ENCODE data around the gene LPAR5.

Gene LPAR5

DNA sequence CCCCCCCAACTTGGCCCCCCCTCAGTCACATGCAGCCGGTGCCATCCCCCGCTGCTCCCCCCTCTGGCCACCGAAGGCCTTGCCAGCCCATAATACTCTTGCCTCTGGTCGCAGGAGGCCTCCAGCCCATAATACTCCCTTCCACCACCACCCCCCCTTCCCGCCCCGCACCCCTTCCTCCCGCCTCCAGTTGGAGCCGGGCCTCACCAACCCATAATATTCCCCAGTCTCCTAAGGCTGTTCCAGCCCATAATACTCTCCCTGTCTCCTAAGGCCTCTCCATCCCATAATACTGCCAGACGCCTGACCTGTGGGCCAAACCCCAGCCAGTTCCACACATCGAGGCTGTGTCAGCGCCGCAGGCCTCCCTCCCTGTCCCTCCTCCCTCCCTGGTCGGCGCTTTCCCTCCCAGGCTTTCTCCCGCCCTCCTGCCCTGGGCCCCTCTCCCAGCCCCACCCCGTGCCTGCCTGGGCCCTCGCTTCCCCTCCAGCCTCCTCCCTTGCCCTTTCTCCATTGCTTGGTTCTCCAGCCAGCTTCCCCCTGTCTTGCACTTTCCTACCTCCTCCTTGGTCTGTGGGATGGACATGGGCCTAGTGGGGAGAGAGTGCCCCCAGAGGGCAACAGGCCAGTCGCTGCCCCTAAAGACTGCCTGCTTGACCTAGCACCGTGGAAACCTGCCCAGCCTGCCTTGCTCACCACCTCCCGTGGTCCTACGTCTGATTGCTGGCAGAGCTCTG lies 21.8 kb downstream of the LPAR5 start:
- peak overlapping the region; percentile 97 for H3K4me2 ChIP-seq (ENCODE audit: low read depth, low read length, poor library complexity, severe bottlenecking)
- H2AFZ ChIP-seq (ENCODE audit: low read length): 0 out of 2 replicates have a peak overlapping the region, but pooled peaks have one; percentile 35
- peaks cover 41% of the 10 kb centered on the region for H3F3A ChIP-seq (ENCODE audit: low read depth)

GRCh38 chr12:6613015-6613775 lies 22.6 kb downstream of the LPAR5 start:
- H4K20me1 ChIP-seq (ENCODE audit: insufficient read depth, low read length, poor library complexity, severe bottlenecking): no peaks in the 10 kb centered on the region
- peaks cover 48% of the 10 kb centered on the region for H3K4me1 ChIP-seq (ENCODE audit: insufficient read depth, low read length, poor library complexity, severe bottlenecking)
- 0 out of 2 replicates have a peak, but pooled peaks cover 4% of the 10 kb centered on the region for H3K79me2 ChIP-seq (ENCODE audit: insufficient read depth, low read length)
- H3K4me3 ChIP-seq (ENCODE audit: low read length, poor library complexity, severe bottlenecking): peak overlapping the region; percentile 69
- H3K9me3 ChIP-seq (ENCODE audit: insufficient read depth, low read depth, low read length): no peaks in the 10 kb centered on the region
- peaks cover 47% of the 10 kb centered on the region for H3F3A ChIP-seq (ENCODE audit: low read depth)
- no peak overlapping the region; the same call in 1 of the 2 replicates for H2AFZ ChIP-seq (ENCODE audit: low read length)
- no peaks in the 10 kb centered on the region for H3K9me2 ChIP-seq (replicated peaks; ENCODE audit: low read depth, low read length)
- no peaks in the 10 kb centered on the region for H3K36me3 ChIP-seq (ENCODE audit: insufficient read depth, low read length)
- TF ChIP-seq, protein P1, sequence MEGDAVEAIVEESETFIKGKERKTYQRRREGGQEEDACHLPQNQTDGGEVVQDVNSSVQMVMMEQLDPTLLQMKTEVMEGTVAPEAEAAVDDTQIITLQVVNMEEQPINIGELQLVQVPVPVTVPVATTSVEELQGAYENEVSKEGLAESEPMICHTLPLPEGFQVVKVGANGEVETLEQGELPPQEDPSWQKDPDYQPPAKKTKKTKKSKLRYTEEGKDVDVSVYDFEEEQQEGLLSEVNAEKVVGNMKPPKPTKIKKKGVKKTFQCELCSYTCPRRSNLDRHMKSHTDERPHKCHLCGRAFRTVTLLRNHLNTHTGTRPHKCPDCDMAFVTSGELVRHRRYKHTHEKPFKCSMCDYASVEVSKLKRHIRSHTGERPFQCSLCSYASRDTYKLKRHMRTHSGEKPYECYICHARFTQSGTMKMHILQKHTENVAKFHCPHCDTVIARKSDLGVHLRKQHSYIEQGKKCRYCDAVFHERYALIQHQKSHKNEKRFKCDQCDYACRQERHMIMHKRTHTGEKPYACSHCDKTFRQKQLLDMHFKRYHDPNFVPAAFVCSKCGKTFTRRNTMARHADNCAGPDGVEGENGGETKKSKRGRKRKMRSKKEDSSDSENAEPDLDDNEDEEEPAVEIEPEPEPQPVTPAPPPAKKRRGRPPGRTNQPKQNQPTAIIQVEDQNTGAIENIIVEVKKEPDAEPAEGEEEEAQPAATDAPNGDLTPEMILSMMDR (conservative IDR thresholded peaks at IDR 0.05; ENCODE audit: low read length): no peak
- no peak for TF ChIP-seq EZH2phosphoT487 (IDR thresholded peaks at IDR 0.05; ENCODE audit: borderline replicate concordance)
- H3K4me2 ChIP-seq (ENCODE audit: low read depth, low read length, poor library complexity, severe bottlenecking): peak overlapping the region; percentile 97
- H3K9ac ChIP-seq (ENCODE audit: low read depth, low read length, poor library complexity, severe bottlenecking): peak overlapping the region; percentile 93
- no peaks in the 10 kb centered on the region for H3K27me3 ChIP-seq (ENCODE audit: insufficient read depth, low read length, poor library complexity, severe bottlenecking)

More for the DNA sequence above, 21.8 kb downstream of the LPAR5 start:
- Histone ChIP-seq H3K79me2 (ENCODE audit: insufficient read depth, low read length) (0 out of 2 replicates have a peak, but pooled peaks cover 4% of the 10 kb centered on the region), H3K4me1 (ENCODE audit: insufficient read depth, low read length, poor library complexity, severe bottlenecking) (peaks cover 41% of the 10 kb centered on the region), H3K9ac (ENCODE audit: low read depth, low read length, poor library complexity, severe bottlenecking) (peak overlapping the region; percentile 93), H3K36me3 (ENCODE audit: insufficient read depth, low read length) (peaks cover 5% of the 10 kb centered on the region; the same call in 1 of the 2 replicates), H3K9me3 (ENCODE audit: insufficient read depth, low read depth, low read length) (no peaks in the 10 kb centered on the region), H4K20me1 (ENCODE audit: insufficient read depth, low read length, poor library complexity, severe bottlenecking) (no peaks in the 10 kb centered on the region), H3K4me3 (ENCODE audit: low read length, poor library complexity, severe bottlenecking) (peak overlapping the region; percentile 3), H3K9me2 (replicated peaks; ENCODE audit: low read depth, low read length) (no peaks in the 10 kb centered on the region), H3K27me3 (ENCODE audit: insufficient read depth, low read length, poor library complexity, severe bottlenecking) (no peaks in the 10 kb centered on the region)
- TF ChIP-seq, protein P1 (conservative IDR thresholded peaks at IDR 0.05; ENCODE audit: low read length): peak; percentile 61
- no peak for TF ChIP-seq EZH2phosphoT487 (IDR thresholded peaks at IDR 0.05; ENCODE audit: borderline replicate concordance)

DNA sequence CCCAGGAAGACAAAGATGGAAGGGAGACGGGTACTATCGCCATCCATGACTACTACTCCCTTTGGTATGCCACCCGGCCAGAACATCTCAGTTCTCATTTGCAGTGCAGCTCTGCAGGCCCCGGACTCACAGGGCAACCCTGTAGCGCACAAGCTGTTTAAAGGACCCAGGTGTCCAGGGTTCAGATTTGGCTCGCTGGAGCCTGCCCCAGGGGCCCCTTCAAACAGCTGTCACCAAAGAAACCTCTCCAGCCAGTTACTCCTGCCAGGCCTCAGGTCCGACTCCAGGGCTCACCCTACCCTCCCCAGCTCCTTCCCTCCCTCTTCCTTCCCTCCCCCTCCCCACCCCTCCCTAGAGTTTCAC lies 23.1 kb downstream of the LPAR5 start:
- peaks cover 53% of the 10 kb centered on the region for H3F3A ChIP-seq (ENCODE audit: low read depth)
- H3K36me3 ChIP-seq (ENCODE audit: insufficient read depth, low read length): no peaks in the 10 kb centered on the region
- H4K20me1 ChIP-seq (ENCODE audit: insufficient read depth, low read length, poor library complexity, severe bottlenecking): no peaks in the 10 kb centered on the region
- peak overlapping the region; percentile 69 for H3K4me3 ChIP-seq (ENCODE audit: low read length, poor library complexity, severe bottlenecking)
- H3K9me2 ChIP-seq (replicated peaks; ENCODE audit: low read depth, low read length): no peaks in the 10 kb centered on the region
- TF ChIP-seq EZH2phosphoT487 (IDR thresholded peaks at IDR 0.05; ENCODE audit: borderline replicate concordance): no peak
- TF ChIP-seq, protein P1 (conservative IDR thresholded peaks at IDR 0.05; ENCODE audit: low read length): no peak
- no peaks in the 10 kb centered on the region for H3K9me3 ChIP-seq (ENCODE audit: insufficient read depth, low read depth, low read length)
- no peaks in the 10 kb centered on the region for H3K27me3 ChIP-seq (ENCODE audit: insufficient read depth, low read length, poor library complexity, severe bottlenecking)
- H3K79me2 ChIP-seq (ENCODE audit: insufficient read depth, low read length): no peaks in the 10 kb centered on the region
- H3K4me2 ChIP-seq (ENCODE audit: low read depth, low read length, poor library complexity, severe bottlenecking): peak overlapping the region; percentile 97
- peak overlapping the region; percentile 93 for H3K9ac ChIP-seq (ENCODE audit: low read depth, low read length, poor library complexity, severe bottlenecking)
- H2AFZ ChIP-seq (ENCODE audit: low read length): no peak overlapping the region
- peaks cover 53% of the 10 kb centered on the region for H3K4me1 ChIP-seq (ENCODE audit: insufficient read depth, low read length, poor library complexity, severe bottlenecking)

Data from Loucy (cell line).